IgD-negative memory B cell (primary cell): ENCODE data around the gene KCNN2. TPM values are rescaled to one million over a fixed set of nuclear protein-coding genes. Genes with fewer than 3 reads are reported as not detected.
A peak's percentile ranks its signal among the peaks of the same experiment; 100 is the strongest.

Experiments
- H3K27ac Mint-ChIP-seq, 3 donors: one replicate each; pipeline ENCODE4 v1.8.0; 2020 to 2022; ENCODE audit warnings: mild to moderate bottlenecking in 3 of 3, mixed read lengths in 3 of 3, moderate library complexity in 1 of 3
- H3K27me3 Mint-ChIP-seq: one replicate; pipeline ENCODE4 v1.8.0; 2021; ENCODE audit warnings: mixed read lengths
- H3K36me3 Mint-ChIP-seq: one replicate; pipeline ENCODE4 v1.8.0; 2020; ENCODE audit warnings: mild to moderate bottlenecking, mixed read lengths
- H3K4me1 Mint-ChIP-seq, 3 donors: one replicate each; pipeline ENCODE4 v1.8.0; 2020 to 2022; ENCODE audit warnings: mixed read lengths in 3 of 3, mild to moderate bottlenecking in 1 of 3
- H3K4me3 Mint-ChIP-seq, 4 donors: one replicate each; pipeline ENCODE4 v1.8.0; 2020 to 2022; ENCODE audit warnings: mild to moderate bottlenecking in 4 of 4, mixed read lengths in 4 of 4, moderate library complexity in 3 of 4
- H3K9me3 Mint-ChIP-seq, 3 donors: one replicate each; pipeline ENCODE4 v1.8.0; 2020 to 2021; ENCODE audit warnings: mixed read lengths in 3 of 3, mild to moderate bottlenecking in 1 of 3
- polyA plus RNA-seq: library from polyadenylated mRNA; unstranded; fragments of 300-500 nt; fragmentation: Illumina TruSeq; gene quantifications from one replicate; pipeline ENCODE4 v1.2.3, GENCODE V29; 2021

KCNN2 gene
- polyA plus RNA-seq, 1 donor from 2014 or later = not detected

DNA sequence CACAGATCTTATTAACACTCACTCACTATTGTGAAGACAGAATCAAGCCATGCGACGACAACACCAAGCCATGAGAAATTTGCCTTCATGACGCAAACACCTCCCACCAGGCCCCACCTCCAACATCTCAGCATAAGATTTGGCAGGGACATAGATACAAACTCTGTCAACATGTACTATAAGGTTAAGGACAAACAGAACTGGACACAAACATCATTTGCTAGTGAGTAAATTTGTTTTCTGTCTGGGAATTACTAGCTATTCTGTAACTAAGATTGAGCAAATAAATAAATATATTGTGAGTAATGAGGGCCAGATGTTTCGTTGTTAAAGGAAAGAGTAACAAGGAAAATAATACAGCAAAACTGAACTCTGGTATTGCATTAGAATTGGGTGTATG lies 15.7 kb upstream of the KCNN2 start:
- no peaks in the 10 kb centered on the region for H3K4me1 Mint-ChIP-seq
- peaks cover 2% of the 10 kb centered on the region for H3K27me3 Mint-ChIP-seq
- H3K27ac Mint-ChIP-seq = no peak overlapping the region
- H3K4me3 Mint-ChIP-seq = no peak overlapping the region
- H3K36me3 Mint-ChIP-seq = no peaks in the 10 kb centered on the region
- peaks cover 0 to 2% (median 0%) of the 10 kb centered on the region in 3 donors for H3K9me3 Mint-ChIP-seq

DNA sequence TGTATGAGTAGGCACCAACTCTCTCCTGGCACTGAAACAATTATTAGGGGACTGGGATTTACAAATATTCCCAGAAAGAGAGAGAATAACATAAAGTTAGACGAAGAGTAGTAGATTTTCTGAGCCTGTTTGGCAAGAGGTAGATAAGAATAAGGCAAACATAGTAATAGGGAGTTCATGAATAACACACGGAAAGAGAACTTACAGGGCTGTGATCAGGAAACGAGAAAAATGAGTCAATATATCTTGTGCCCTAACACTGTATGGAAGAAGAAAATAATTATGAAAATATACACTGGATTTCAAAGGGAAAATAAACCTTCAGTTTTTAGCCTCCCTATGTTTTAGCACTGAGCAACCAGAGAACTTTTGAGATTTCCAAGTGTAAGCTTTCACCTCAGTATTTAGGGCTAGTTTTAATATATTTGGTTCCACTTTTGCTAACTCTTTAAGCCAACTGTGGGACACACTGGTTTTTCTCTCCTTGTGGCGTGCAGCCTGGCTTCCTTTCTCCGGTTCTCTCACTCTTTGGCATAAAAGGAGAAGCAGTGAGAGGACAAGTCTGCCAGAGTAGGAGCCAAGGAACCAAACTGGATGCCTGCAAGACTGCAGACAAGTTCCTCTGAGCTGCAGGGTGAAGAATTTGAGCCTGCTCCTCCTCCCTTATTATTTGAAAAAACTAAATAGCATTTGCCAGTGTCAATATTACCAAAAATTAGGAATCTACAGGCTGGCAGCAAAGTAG lies 6.6 kb upstream of the KCNN2 start:
- no peak overlapping the region for H3K27ac Mint-ChIP-seq
- H3K4me3 Mint-ChIP-seq = no peak overlapping the region
- H3K9me3 Mint-ChIP-seq = no peaks in the 10 kb centered on the region
- peaks cover 16% of the 10 kb centered on the region for H3K27me3 Mint-ChIP-seq
- H3K36me3 Mint-ChIP-seq = no peaks in the 10 kb centered on the region
- no peaks in the 10 kb centered on the region for H3K4me1 Mint-ChIP-seq

DNA sequence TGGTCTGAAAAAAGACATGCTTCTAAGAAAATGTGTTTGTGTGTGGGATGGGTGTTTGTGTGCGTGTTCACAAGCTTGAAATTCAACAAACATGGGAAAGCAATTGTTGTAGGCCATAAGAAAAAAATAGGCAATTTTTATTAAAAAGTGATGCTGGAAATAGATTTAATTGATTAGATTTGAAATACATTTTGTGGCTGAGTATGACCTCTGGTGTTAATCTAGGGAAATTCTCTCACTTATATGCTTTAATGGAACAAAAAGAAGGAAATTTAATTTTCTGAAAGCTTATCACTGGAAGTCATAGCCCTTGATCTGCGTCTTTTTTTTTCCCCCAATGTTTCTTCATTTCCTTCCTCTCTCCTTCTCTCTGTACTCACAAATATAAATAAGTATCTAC lies 3.5 kb upstream of the KCNN2 start:
- Mint-ChIP-seq H3K4me3 (no peak overlapping the region), H3K36me3 (no peaks in the 10 kb centered on the region), H3K27ac (no peak overlapping the region)

DNA sequence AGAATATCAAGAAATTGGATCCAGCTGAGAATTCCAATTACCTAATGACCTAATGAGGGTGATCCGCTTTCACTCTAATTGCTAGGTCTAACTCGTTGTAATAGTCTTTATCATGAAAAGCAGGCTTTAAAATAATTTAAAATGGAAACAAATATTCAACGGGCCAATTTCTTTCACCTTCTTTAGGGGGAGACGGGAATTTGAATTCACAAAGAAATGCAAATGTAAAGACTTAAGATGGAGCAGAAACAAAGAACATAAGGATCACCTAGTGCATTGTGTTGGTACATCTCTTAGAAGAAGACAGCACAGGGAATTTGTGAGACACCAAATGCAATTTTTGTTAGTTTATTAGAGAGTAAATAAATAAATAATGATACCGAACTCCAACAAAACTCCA lies 1.5 kb upstream of the KCNN2 start:
- Mint-ChIP-seq H3K4me1 (peaks cover 0 to 14% (median 8%) of the 10 kb centered on the region in 3 donors), H3K9me3 (no peaks in the 10 kb centered on the region), H3K4me3 (peak overlapping the region in 3 of 4 donors; percentile 0 to 67 (median 63)), H3K36me3 (no peaks in the 10 kb centered on the region), H3K27me3 (peaks cover 33% of the 10 kb centered on the region), H3K27ac (no peak overlapping the region)

More for the DNA sequence above, 3.5 kb upstream of the KCNN2 start:
- Mint-ChIP-seq H3K4me1 (peaks cover 0 to 7% (median 3%) of the 10 kb centered on the region in 3 donors), H3K27me3 (peaks cover 30% of the 10 kb centered on the region), H3K9me3 (no peaks in the 10 kb centered on the region)

GRCh38 chr5:114360816-114361723 lies 800 bp upstream of the KCNN2 start:
- H3K4me1 Mint-ChIP-seq = peaks cover 0 to 14% (median 8%) of the 10 kb centered on the region in 3 donors
- H3K27ac Mint-ChIP-seq = peak overlapping the region in 1 of 3 donors; percentile 85
- no peaks in the 10 kb centered on the region for H3K9me3 Mint-ChIP-seq
- H3K4me3 Mint-ChIP-seq = peak overlapping the region in 3 of 4 donors; percentile 63 to 77 (median 67)
- H3K36me3 Mint-ChIP-seq = no peaks in the 10 kb centered on the region
- peaks cover 35% of the 10 kb centered on the region for H3K27me3 Mint-ChIP-seq

- peaks cover 0 to 14% (median 8%) of the 10 kb centered on the region in 3 donors for H3K4me1 Mint-ChIP-seq
- H3K27me3 Mint-ChIP-seq = peaks cover 30% of the 10 kb centered on the region
- H3K27ac Mint-ChIP-seq = no peak overlapping the region
- H3K36me3 Mint-ChIP-seq = no peaks in the 10 kb centered on the region
- peak overlapping the region in 3 of 4 donors; percentile 77 to 88 (median 77) for H3K4me3 Mint-ChIP-seq
- no peaks in the 10 kb centered on the region for H3K9me3 Mint-ChIP-seq
These were observed 517 bp downstream of the KCNN2 start for GRCh38 chr5:114362197-114362976.

- Mint-ChIP-seq H3K4me1 (peaks cover 0 to 14% (median 8%) of the 10 kb centered on the region in 3 donors), H3K27me3 (peaks cover 30% of the 10 kb centered on the region), H3K36me3 (no peaks in the 10 kb centered on the region), H3K27ac (no peak overlapping the region), H3K9me3 (no peaks in the 10 kb centered on the region), H3K4me3 (peak overlapping the region; percentile 10 to 87 (median 36))
These were observed 1.3 kb downstream of the KCNN2 start for GRCh38 chr5:114362977-114363761.

GRCh38 chr5:114363837-114364236 lies 2.0 kb downstream of the KCNN2 start:
- no peaks in the 10 kb centered on the region for H3K9me3 Mint-ChIP-seq
- no peaks in the 10 kb centered on the region for H3K36me3 Mint-ChIP-seq
- H3K27ac Mint-ChIP-seq = no peak overlapping the region
- H3K27me3 Mint-ChIP-seq = peaks cover 27% of the 10 kb centered on the region
- peaks cover 0 to 14% (median 8%) of the 10 kb centered on the region in 3 donors for H3K4me1 Mint-ChIP-seq
- H3K4me3 Mint-ChIP-seq = peak overlapping the region in 2 of 4 donors; percentile 10 to 87

DNA sequence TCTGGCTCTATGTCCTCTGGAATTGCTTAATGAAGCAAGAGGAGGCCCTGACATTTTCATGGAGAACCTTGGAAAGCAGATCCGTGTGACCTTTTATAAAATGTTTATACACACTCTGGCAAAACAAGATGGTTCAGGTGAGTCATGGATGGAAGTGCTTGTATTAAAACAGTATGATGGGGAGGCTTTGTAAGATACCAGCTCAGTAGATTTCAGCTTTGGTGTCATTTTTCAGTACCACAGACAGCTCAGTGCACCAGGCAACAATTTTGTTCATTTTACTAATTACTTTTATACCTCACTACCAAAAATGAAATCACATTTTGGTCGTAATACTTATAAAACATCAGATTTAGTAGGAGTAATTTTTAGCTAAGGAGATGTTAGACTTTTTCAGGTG lies 5.2 kb downstream of the KCNN2 start:
- Mint-ChIP-seq H3K4me1 (peaks cover 0 to 7% (median 5%) of the 10 kb centered on the region in 3 donors), H3K4me3 (no peak overlapping the region)

DNA sequence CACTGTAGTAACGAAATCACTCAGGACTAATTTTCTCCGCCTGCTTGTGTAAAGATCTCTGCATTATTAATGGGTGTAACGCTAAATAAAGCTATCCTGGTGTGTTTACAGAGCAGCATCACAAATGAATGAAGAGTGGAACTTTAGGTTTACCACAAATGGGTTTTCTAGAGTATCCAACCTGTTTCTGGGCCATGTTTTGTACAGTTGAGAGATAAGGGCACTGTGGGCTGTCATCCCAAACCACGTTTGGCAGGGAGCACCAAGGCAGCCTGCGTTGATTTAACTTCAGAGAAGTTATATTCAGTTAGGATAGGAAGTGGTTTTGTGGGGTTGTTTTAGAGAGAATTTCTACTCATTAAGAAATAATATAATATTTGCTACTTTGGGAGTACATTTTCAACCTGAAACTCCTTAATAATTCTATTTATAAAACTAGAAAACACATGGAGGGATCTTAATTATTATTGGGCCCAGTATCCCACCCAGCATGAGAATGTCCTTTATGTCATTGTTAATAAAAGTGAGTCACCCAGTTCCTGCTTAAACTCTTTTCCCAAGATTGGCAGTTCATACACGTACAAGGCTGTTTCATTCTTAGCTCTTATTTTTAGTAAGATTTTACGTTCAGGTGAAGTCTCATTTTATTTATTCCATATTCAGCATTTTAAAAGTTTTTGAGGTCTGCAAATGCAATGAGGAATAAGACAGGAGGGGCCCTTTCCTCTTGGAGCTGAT lies 8.0 kb downstream of the KCNN2 start:
- Mint-ChIP-seq H3K27ac (no peak overlapping the region), H3K4me3 (no peak overlapping the region), H3K27me3 (peaks cover 3% of the 10 kb centered on the region), H3K9me3 (no peaks in the 10 kb centered on the region), H3K36me3 (no peaks in the 10 kb centered on the region), H3K4me1 (no peaks in the 10 kb centered on the region)

More for the DNA sequence above, 5.2 kb downstream of the KCNN2 start:
- Mint-ChIP-seq H3K36me3 (no peaks in the 10 kb centered on the region), H3K9me3 (no peaks in the 10 kb centered on the region), H3K27me3 (peaks cover 16% of the 10 kb centered on the region), H3K27ac (no peak overlapping the region)

DNA sequence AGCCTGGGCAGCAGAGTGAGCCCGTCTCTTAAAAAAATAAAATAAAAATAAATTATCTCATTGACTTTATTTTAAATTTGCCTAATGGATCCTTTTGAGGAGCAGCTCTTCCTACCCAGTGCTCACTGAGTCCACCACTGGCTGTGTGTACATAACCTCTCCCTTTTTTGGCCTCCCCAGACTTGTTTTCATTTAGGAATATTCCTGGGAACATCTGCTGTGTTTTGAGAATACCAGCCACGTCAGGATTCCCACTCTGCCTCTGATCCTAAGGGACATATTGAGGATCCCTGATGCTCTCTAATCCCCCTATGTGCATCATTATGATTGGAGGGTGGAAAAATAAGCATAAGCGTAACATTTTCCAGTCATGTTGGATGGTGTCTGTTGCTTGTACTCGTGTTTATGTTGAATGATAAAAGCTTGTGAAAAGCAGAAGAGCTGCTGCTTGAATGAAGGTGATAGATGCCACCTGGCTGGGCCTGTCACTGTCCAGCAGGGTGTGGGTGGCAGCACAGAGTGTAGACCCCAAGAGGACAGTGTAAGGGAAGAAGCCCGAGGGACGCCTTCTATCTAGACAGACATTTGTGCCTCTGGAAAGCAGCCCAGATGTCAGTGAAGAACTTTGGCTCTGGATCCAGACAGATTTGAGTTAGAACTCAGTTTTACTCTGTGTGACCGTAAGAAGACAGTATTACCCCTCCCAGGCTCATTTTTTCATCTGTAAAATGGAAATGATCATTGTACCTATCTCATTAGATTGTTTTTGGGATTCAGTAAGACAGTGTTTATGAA lies 15.4 kb downstream of the KCNN2 start:
- H3K9me3 Mint-ChIP-seq = no peaks in the 10 kb centered on the region

DNA sequence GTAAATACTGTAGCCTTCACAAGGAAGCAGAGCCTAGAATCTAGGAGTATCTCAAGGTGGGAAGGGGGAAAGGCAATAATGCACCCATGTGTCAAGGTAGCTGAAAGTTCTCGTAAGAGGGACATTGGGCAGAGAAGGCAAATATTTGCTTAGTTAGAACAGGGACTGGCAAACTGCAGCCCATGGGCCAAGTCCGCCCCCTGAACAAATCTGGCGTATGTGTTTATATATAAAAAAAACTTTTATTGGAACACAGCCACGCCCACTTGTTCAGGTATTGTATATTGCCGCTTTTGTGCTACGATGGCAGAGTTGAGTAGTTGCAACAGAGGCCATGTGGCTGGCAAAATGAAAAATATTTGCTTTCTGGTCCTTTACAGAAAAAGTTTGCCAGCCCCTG lies 16.1 kb downstream of the KCNN2 start:
- H3K9me3 Mint-ChIP-seq = no peaks in the 10 kb centered on the region
- no peak overlapping the region for H3K27ac Mint-ChIP-seq
- H3K36me3 Mint-ChIP-seq = peaks cover 2% of the 10 kb centered on the region
- no peaks in the 10 kb centered on the region for H3K4me1 Mint-ChIP-seq
- H3K27me3 Mint-ChIP-seq = peaks cover 5% of the 10 kb centered on the region
- H3K4me3 Mint-ChIP-seq = no peak overlapping the region

More for the DNA sequence above, 15.4 kb downstream of the KCNN2 start:
- Mint-ChIP-seq H3K36me3 (peaks cover 2% of the 10 kb centered on the region), H3K4me3 (no peak overlapping the region), H3K27ac (peak overlapping the region in 1 of 3 donors; percentile 51), H3K27me3 (peaks cover 5% of the 10 kb centered on the region), H3K4me1 (no peaks in the 10 kb centered on the region)

DNA sequence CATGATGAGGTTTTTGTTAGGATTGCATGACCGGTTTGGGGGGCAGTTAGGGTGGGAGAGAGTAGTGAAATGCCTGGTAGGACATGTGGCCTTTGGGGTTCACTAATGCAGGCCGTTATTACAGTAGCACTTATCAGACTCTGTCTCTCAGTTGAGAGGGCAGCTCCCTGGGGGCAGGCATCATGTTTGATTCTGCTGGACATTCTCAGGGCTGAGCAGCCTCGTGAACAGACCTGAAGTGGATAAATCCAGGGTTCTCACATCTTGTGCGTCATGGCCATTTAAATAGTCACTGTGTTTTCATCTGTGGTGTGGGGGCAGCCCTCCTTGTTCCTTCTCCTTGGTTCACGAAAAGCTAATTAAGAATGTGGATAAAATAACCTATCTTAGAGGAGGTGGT lies 18.9 kb downstream of the KCNN2 start:
- H3K4me1 Mint-ChIP-seq = no peaks in the 10 kb centered on the region
- H3K27me3 Mint-ChIP-seq = peaks cover 5% of the 10 kb centered on the region
- H3K9me3 Mint-ChIP-seq = no peaks in the 10 kb centered on the region
- no peak overlapping the region for H3K27ac Mint-ChIP-seq
- H3K36me3 Mint-ChIP-seq = peaks cover 2% of the 10 kb centered on the region
- no peak overlapping the region for H3K4me3 Mint-ChIP-seq
